Mammary epithelial cell (primary cell): Measurements from ENCODE around the gene TMEM114.

Experiments
- CTCF ChIP-seq, 2 donors: IDR thresholded peaks in 1 of 2; conservative IDR thresholded peaks in 1 of 2; 2 replicates each; pipeline ENCODE4 v1.5.1; 2011 to 2012; ENCODE audit warnings: inconsistent platforms in 2 of 2, low read length in 2 of 2, mild to moderate bottlenecking in 2 of 2, control low read depth in 1 of 2, low read depth in 1 of 2; ENCODE audit not compliant: insufficient read depth in 1 of 2; ENCODE audit errors: extremely low read depth in 1 of 2
- EZH2 ChIP-seq: IDR thresholded peaks from 2 replicates; pipeline ENCODE4 v1.6.1; 2012; ENCODE audit warnings: low read length, inconsistent platforms, borderline replicate concordance

GRCh38 chr16:8614435-8615029 lies 24.2 kb upstream of the TMEM114 start:
- TF ChIP-seq CTCF (conservative IDR thresholded peaks at IDR 0.05 in 1 of 2, IDR thresholded peaks at IDR 0.05 in 1 of 2; ENCODE audit: extremely low read depth in 1 of 2, insufficient read depth in 1 of 2, low read depth in 1 of 2, low read length in 2 of 2) (no peak), EZH2 (no peak)
